Heart left ventricle (tissue), 16 donors: ENCODE measurements around the gene TSC22D1. TPM values are rescaled to one million over a fixed set of nuclear protein-coding genes. Genes with fewer than 3 reads are reported as not detected.

ENCODE experiments used
- ATAC-seq, 4 donors: fragments of 200-7000 bp; cut with Tn5 transposase; one replicate each; pipeline ENCODE4 v1.9.1; 2020 to 2022; ENCODE audit warnings: moderate library complexity in 4 of 4, mild to moderate bottlenecking in 3 of 4, moderate number of reproducible peaks in 1 of 4
- DNase-seq, 5 donors: peaks; one replicate each; pipeline ENCODE4 v3.0.0-alpha.2; 2020
- H3K27ac ChIP-seq, 12 donors: fragments of 200-600 bp; sonication (generic) in 4 of 12; one replicate each; pipeline versions ENCODE4 v1.5.0 to v1.8.0; 2016 to 2022; ENCODE audit warnings: mild to moderate bottlenecking in 2 of 12
- H3K27me3 ChIP-seq, 9 donors: fragments of 200-600 bp; sonication (generic) in 2 of 9; one replicate each; pipeline versions ENCODE4 v1.5.1 to v1.8.0; 2016 to 2022; ENCODE audit warnings: mild to moderate bottlenecking in 3 of 9
- H3K36me3 ChIP-seq, 9 donors: fragments of 200-600 bp; sonication (generic) in 2 of 9; one replicate each; pipeline versions ENCODE4 v1.5.0 to v1.8.0; 2018 to 2022; ENCODE audit warnings: mild to moderate bottlenecking in 2 of 9
- H3K4me1 ChIP-seq, 12 donors: fragments of 200-600 bp; sonication (generic) in 4 of 12; one replicate each; pipeline versions ENCODE4 v1.5.0 to v1.8.0; 2016 to 2022; ENCODE audit warnings: mild to moderate bottlenecking in 3 of 12
- H3K4me3 ChIP-seq, 12 donors: fragments of 200-600 bp; sonication (generic) in 4 of 12; one replicate each; pipeline versions ENCODE4 v1.5.0 to v1.8.0; 2017 to 2022; ENCODE audit warnings: mild to moderate bottlenecking in 9 of 12, moderate library complexity in 4 of 12
- H3K9me3 ChIP-seq, 12 donors: fragments of 200-600 bp; sonication (generic) in 4 of 12; one replicate each; pipeline versions ENCODE4 v1.5.0 to v1.8.0; 2016 to 2022; ENCODE audit warnings: mild to moderate bottlenecking in 1 of 12
- CTCF ChIP-seq, 12 donors: fragments of 200-600 bp; sonication (generic) in 4 of 12; IDR thresholded peaks; one replicate each; pipeline versions ENCODE4 v1.5.0 to v1.8.0; 2018 to 2022; ENCODE audit warnings: antibody characterized with exemption in 12 of 12, mild to moderate bottlenecking in 5 of 12
- POLR2A ChIP-seq, 2 donors: fragments of 450-650 bp; IDR thresholded peaks; one replicate each; pipeline ENCODE4 v1.6.1; 2017; ENCODE audit warnings: antibody characterized with exemption in 2 of 2, mild to moderate bottlenecking in 2 of 2, moderate library complexity in 2 of 2
- WGBS, 4 donors: extraction: QIAGEN DNeasy Blood & Tissue Kit in 2 of 4; methylation state at CpG; one replicate each; pipeline versions ENCODE4 v1.1.5 to v1.1.7; 2013 to 2018; 5-methylcytosine and 5-hydroxymethylcytosine counted together
- intact Hi-C, 10 donors: fragments of 100-400 bp; cut with DNase I; formaldehyde crosslinking; loops; one replicate each; pipeline versions ENCODE4 v1.11.1 to v1.14.2; 2022
- polyA plus RNA-seq, 2 donors: library from polyadenylated mRNA; stranded (reverse); fragments of 200-250 nt; gene quantifications; one replicate each; pipeline ENCODE4 v1.2.3, GENCODE V29; 2013
- total RNA-seq, 9 donors: library from RNA; depleted of rRNA in 2 of 9; stranded (reverse); fragments of >200 nt in 2 of 9; fragmentation: NEBNext Ultra II Directional in 3 of 9; extraction: Animal tissue kit (Norgen Biotek cat#: 25700) in 3 of 9; gene quantifications; one replicate each; pipeline versions ENCODE4 v1.1.0 to v1.2.4, GENCODE V29; 2016 to 2023
- donor health status: ischemic (EF 13 %, LVEDD 7.1; RV severe dilation, severe dysfunction).
- donor health status: healthy with polysubstance abuse.
- donor health status: DM: no; HTN: yes; CAD: no.
- donor health status: DM: no; HTN: no; CAD: no.
- donor health status: ischemic (EF 25% LVEDD 6.9; RV normal size, moderate dysfunction).
- donor health status: ischemic (EF 25% LVEDD 5.7; RV mildly dilated, moderate dysfunction).
- donor health status: healthy.
- donor health status: DM: yes; HTN: yes; CAD: no.
- donor health status: ischemic (EF 35%, LVEDD 5.7; RV mildly dilated, moderate dysfunction).
- donor health status: nonischemic (EF 11% LVEDD 7.7; RV severe dilation, severe dysfunction).
- donor health status: DM: yes; HTN: yes; CAD: no.
- donor health status: PGD.
- donor health status: ischemic (EF 29% LVEDD 5.4; RV normal size, mild dysfunction).
- donor health status: nonischemic (EF 23%, LVEDD 6.1; RV moderate dilation, normal function).

The TSC22D1 gene
- total and polyA plus RNA-seq, 11 donors: 61.0 to 166 (median 125) TPM

GRCh38 chr13:44542361-44542760, 33.8 kb downstream of the TSC22D1 start:
- TF ChIP-seq CTCF (IDR thresholded peaks at IDR 0.05): no peak
- no peak for TF ChIP-seq POLR2A (IDR thresholded peaks at IDR 0.05)
- peaks cover 0 to 21% (median 3%) of the 10 kb centered on the region in 12 donors for H3K4me1 ChIP-seq
- intact Hi-C loops: no loop called here
- no peak overlapping the region for H3K27ac ChIP-seq
- peaks cover 0 to 25% (median 0%) of the 10 kb centered on the region in 9 donors for H3K36me3 ChIP-seq
- WGBS, 4 donors: 88 to 89% (median 88%) methylated on average over 3 of the region's 3 CpGs
- H3K9me3 ChIP-seq: no peaks in the 10 kb centered on the region
- H3K4me3 ChIP-seq: no peak overlapping the region
- DNase-seq (no peak), ATAC-seq (no peak)
- no peaks in the 10 kb centered on the region for H3K27me3 ChIP-seq

GRCh38 chr13:44541601-44542000, 34.5 kb downstream of the TSC22D1 start:
- 76 to 95% (median 86%) methylated on average over 1 of the region's 1 CpG for WGBS, 4 donors
- Histone ChIP-seq H3K27me3 (no peaks in the 10 kb centered on the region), H3K4me1 (peaks cover 0 to 21% (median 3%) of the 10 kb centered on the region in 12 donors), H3K9me3 (no peaks in the 10 kb centered on the region), H3K4me3 (no peak overlapping the region), H3K27ac (no peak overlapping the region), H3K36me3 (peaks cover 0 to 25% (median 0%) of the 10 kb centered on the region in 9 donors)
- no peak for ATAC-seq
- intact Hi-C loops: no loop called here
- DNase-seq: no peak
- TF ChIP-seq POLR2A (IDR thresholded peaks at IDR 0.05) (no peak), CTCF (IDR thresholded peaks at IDR 0.05) (no peak)

GRCh38 chr13:44540761-44541434, 35.2 kb downstream of the TSC22D1 start:
- TF ChIP-seq POLR2A (IDR thresholded peaks at IDR 0.05) (no peak), CTCF (IDR thresholded peaks at IDR 0.05) (no peak)
- Histone ChIP-seq H3K27ac (no peak overlapping the region), H3K4me1 (peaks cover 0 to 21% (median 3%) of the 10 kb centered on the region in 12 donors), H3K4me3 (no peak overlapping the region), H3K36me3 (peaks cover 0 to 27% (median 0%) of the 10 kb centered on the region in 9 donors), H3K9me3 (no peaks in the 10 kb centered on the region), H3K27me3 (no peaks in the 10 kb centered on the region)
- WGBS, 4 donors: 85 to 90% (median 88%) methylated on average over 4 of the region's 4 CpGs
- no peak for DNase-seq
- intact Hi-C loops: no loop called here
- ATAC-seq: no peak

GRCh38 chr13:44537248-44537647, 38.9 kb downstream of the TSC22D1 start:
- WGBS, 4 donors: 76 to 87% (median 79%) methylated on average over 2 of the region's 2 CpGs

More at GRCh38 chr13:44537248-44537647, 38.9 kb downstream of the TSC22D1 start:
- intact Hi-C loops: no loop called here
- TF ChIP-seq CTCF (IDR thresholded peaks at IDR 0.05) (no peak), POLR2A (IDR thresholded peaks at IDR 0.05) (no peak)
- H3K9me3 ChIP-seq: no peaks in the 10 kb centered on the region
- H3K36me3 ChIP-seq: peaks cover 0 to 27% (median 0%) of the 10 kb centered on the region in 9 donors
- peaks cover 0 to 11% (median 0%) of the 10 kb centered on the region in 12 donors for H3K4me1 ChIP-seq
- H3K4me3 ChIP-seq: no peak overlapping the region
- H3K27me3 ChIP-seq: no peaks in the 10 kb centered on the region
- H3K27ac ChIP-seq: no peak overlapping the region
- DNase-seq (no peak), ATAC-seq (no peak)
